Effector memory CD8-positive, alpha-beta T cell (primary cell): ENCODE measurements around the gene PDZD2.
"Not testable (repeated sequence)": the region's sequence is repeated elsewhere in the genome, so short reads cannot be mapped to it uniquely, and the experiment has no call there.

ENCODE experiments used
- ATAC-seq: fragments of 150-1000 bp; cut with Tn5 transposase; replicated peaks from 2 replicates; pipeline ENCODE4 v1.10.0; 2021; ENCODE audit warnings: mild to moderate bottlenecking, moderate library complexity
- DNase-seq, 3 experiments: peaks; one replicate each; pipeline ENCODE4 v3.0.0; 2021
- H3K27ac Mint-ChIP-seq, 2 donors: one replicate each; pipeline ENCODE4 v1.8.0; 2022; ENCODE audit warnings: mild to moderate bottlenecking in 2 of 2, mixed read lengths in 2 of 2, moderate library complexity in 2 of 2
- H3K27me3 Mint-ChIP-seq, 2 donors: one replicate each; pipeline ENCODE4 v1.8.0; 2022; ENCODE audit warnings: mixed read lengths in 2 of 2
- H3K36me3 Mint-ChIP-seq: one replicate; pipeline ENCODE4 v1.8.0; 2022; ENCODE audit warnings: mild to moderate bottlenecking, moderate library complexity, mixed read lengths; ENCODE audit not compliant: insufficient read depth
- H3K4me1 Mint-ChIP-seq, 2 donors: one replicate each; pipeline ENCODE4 v1.8.0; 2022; ENCODE audit warnings: low read depth in 2 of 2, mixed read lengths in 2 of 2
- H3K4me3 Mint-ChIP-seq, 2 donors: one replicate each; pipeline ENCODE4 v1.8.0; 2022; ENCODE audit warnings: mild to moderate bottlenecking in 2 of 2, mixed read lengths in 2 of 2, moderate library complexity in 2 of 2
- H3K9me3 Mint-ChIP-seq, 2 donors: one replicate each; pipeline ENCODE4 v1.8.0; 2022; ENCODE audit warnings: mixed read lengths in 2 of 2

The PDZD2 gene

GRCh38 chr5:32118922-32119321 lies 480.0 kb downstream of the PDZD2 start:
- not testable (repeated sequence) for DNase-seq, H3K4me3 Mint-ChIP-seq, ATAC-seq, H3K9me3 Mint-ChIP-seq, H3K27me3 Mint-ChIP-seq
- H3K27ac Mint-ChIP-seq: peak overlapping the region in 1 of 2 donors; percentile 26
- H3K4me1 Mint-ChIP-seq: peaks cover 14 to 38% of the 10 kb centered on the region in 2 donors
- peaks cover 46% of the 10 kb centered on the region for H3K36me3 Mint-ChIP-seq

- Mint-ChIP-seq H3K4me1 (peaks cover 16 to 52% of the 10 kb centered on the region in 2 donors), H3K4me3 (no peak overlapping the region), H3K36me3 (peaks cover 40% of the 10 kb centered on the region), H3K27me3 (no peaks in the 10 kb centered on the region), H3K27ac (peak overlapping the region; percentile 41 to 47), H3K9me3 (no peaks in the 10 kb centered on the region)
- DNase-seq (no peak), ATAC-seq (no peak)
Measured at GRCh38 chr5:32123058-32123805, 484.3 kb downstream of the PDZD2 start.

DNA sequence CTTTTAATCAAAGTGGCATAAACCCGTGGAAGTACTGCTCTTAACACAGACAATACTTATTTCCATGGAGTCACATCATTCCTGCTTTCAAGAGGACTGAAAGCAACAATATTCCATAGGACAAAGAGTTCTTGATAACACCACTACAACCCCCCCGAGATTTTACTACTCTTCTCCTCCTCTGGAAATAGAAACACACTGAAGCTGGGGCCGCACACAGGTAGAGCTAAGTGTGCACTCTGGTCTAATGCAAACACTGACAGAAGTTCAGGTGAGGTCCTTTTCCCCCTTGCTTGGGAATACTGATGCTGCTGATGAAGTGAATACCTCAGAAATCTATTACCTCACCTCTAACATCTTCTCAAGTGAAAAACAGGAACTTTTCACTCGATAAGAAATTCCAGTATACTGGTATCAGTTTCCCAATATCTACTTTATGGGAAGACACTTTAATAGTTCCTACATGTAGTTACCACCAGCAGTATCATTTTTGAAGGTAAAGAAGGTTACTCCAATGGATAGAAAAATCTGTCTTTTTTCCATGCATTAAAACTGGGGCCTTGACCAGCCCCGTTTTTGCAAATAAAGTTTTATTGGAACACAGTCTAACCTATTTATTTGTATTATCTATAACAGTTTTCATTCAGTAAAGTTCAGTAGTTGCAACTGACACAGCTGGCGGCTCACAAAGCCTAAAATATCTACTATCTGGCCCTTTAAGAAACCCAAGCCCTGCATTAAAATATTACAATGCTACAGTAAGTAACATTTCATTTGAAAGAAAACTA lies 485.2 kb downstream of the PDZD2 start:
- ATAC-seq: no peak
- DNase-seq: no peak
- H3K9me3 Mint-ChIP-seq: no peaks in the 10 kb centered on the region
- no peak overlapping the region for H3K4me3 Mint-ChIP-seq
- H3K4me1 Mint-ChIP-seq: peaks cover 19 to 60% of the 10 kb centered on the region in 2 donors
- H3K27ac Mint-ChIP-seq: peak overlapping the region; percentile 41 to 47
- no peaks in the 10 kb centered on the region for H3K27me3 Mint-ChIP-seq
- H3K36me3 Mint-ChIP-seq: peaks cover 42% of the 10 kb centered on the region

DNA sequence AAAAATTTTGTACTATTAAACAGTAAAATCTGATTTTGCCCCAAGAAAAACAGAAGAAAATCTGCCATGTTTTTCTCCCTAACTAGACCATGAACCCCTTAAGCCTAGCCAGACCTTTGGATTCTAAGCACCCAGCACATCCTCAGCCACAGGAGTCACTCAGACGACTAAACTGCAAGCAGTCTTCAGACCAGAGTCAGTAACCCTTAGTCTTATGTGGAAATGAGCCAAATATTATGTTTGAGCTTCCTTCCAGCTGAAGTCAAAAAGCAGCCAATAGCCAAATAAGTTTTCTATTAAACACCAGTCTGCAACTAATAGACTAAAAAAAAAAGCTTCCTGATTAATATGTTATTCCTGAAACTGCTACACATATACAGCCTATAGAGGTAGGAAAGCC lies 487.8 kb downstream of the PDZD2 start:
- ATAC-seq: no peak
- Mint-ChIP-seq H3K9me3 (no peaks in the 10 kb centered on the region), H3K27me3 (no peaks in the 10 kb centered on the region), H3K36me3 (peaks cover 37% of the 10 kb centered on the region), H3K4me1 (peaks cover 24 to 72% of the 10 kb centered on the region in 2 donors), H3K27ac (peak overlapping the region in 1 of 2 donors; percentile 83), H3K4me3 (no peak overlapping the region)
- no peak for DNase-seq

DNA sequence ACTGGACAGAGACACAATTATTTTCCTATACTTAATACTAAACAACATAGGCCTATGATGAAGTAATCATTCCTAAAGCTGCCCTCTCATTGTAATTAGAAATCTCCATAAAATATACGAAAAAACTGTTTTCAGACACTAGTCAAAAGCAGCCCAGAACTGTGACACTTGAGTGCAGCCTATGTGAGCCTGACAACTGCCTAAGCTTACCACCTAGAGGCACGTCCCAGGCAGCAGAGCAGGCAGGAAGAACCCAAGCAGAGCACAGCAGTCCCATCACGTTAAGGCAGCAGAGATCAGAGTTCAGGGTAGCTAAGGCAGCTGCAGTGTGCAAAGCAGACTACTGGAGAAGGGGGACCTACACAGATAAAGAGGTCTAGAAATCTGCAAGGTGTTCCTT lies 488.8 kb downstream of the PDZD2 start:
- H3K27me3 Mint-ChIP-seq: no peaks in the 10 kb centered on the region
- no peak for ATAC-seq

DNA sequence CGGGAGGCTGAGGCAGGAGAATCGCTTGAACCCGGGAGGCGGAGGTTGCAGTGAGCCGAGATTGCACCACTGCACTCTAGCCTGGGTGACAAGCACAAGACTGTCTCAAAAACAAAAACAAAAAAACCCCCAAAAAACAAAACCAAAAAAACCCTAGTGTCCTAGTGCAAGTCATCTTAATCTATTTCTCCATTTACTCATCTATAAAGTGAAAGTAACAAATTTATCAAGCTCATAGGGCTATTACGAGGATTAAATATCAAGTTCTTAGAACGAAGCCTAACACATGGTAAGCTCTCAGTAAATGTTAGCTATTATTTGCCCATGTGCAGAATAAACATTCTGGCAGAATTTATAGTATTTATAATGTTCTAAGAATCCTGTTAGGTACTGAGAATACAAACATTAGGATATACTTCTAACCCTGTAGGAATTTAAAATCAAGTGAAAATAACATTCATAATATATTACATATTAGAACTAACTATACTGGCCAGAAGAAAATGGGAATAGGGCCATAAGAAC lies 490.2 kb downstream of the PDZD2 start:
- no peaks in the 10 kb centered on the region for H3K27me3 Mint-ChIP-seq
- peaks cover 36% of the 10 kb centered on the region for H3K36me3 Mint-ChIP-seq
- peak overlapping the region; percentile 79 to 93 for H3K27ac Mint-ChIP-seq
- DNase-seq: no peak
- peak; percentile 42 for ATAC-seq
- H3K9me3 Mint-ChIP-seq: no peaks in the 10 kb centered on the region
- H3K4me3 Mint-ChIP-seq: peak overlapping the region; percentile 22 to 69
- peaks cover 28 to 58% of the 10 kb centered on the region in 2 donors for H3K4me1 Mint-ChIP-seq

More for the DNA sequence above, 488.8 kb downstream of the PDZD2 start:
- DNase-seq: no peak
- H3K27ac Mint-ChIP-seq: peak overlapping the region; percentile 79 to 93
- H3K4me1 Mint-ChIP-seq: peaks cover 24 to 68% of the 10 kb centered on the region in 2 donors
- H3K36me3 Mint-ChIP-seq: peaks cover 34% of the 10 kb centered on the region
- no peaks in the 10 kb centered on the region for H3K9me3 Mint-ChIP-seq
- H3K4me3 Mint-ChIP-seq: peak overlapping the region in 1 of 2 donors; percentile 23

GRCh38 chr5:32130865-32131264 lies 491.9 kb downstream of the PDZD2 start:
- no peaks in the 10 kb centered on the region for H3K27me3 Mint-ChIP-seq
- DNase-seq: no peak
- H3K4me1 Mint-ChIP-seq: peaks cover 33 to 49% of the 10 kb centered on the region in 2 donors
- H3K4me3 Mint-ChIP-seq: no peak overlapping the region
- H3K36me3 Mint-ChIP-seq: peaks cover 47% of the 10 kb centered on the region
- H3K27ac Mint-ChIP-seq: peak overlapping the region in 1 of 2 donors; percentile 93
- no peaks in the 10 kb centered on the region for H3K9me3 Mint-ChIP-seq
- ATAC-seq: no peak

GRCh38 chr5:32131604-32132003 lies 492.7 kb downstream of the PDZD2 start:
- H3K36me3 Mint-ChIP-seq: peaks cover 48% of the 10 kb centered on the region
- H3K9me3 Mint-ChIP-seq: no peaks in the 10 kb centered on the region
- peaks cover 33 to 42% of the 10 kb centered on the region in 2 donors for H3K4me1 Mint-ChIP-seq
- no peak for ATAC-seq
- no peaks in the 10 kb centered on the region for H3K27me3 Mint-ChIP-seq
- no peak overlapping the region for H3K27ac Mint-ChIP-seq
- no peak overlapping the region for H3K4me3 Mint-ChIP-seq
- DNase-seq: no peak

- H3K27ac Mint-ChIP-seq: peak overlapping the region in 1 of 2 donors; percentile 63
- peaks cover 48% of the 10 kb centered on the region for H3K36me3 Mint-ChIP-seq
- no peak overlapping the region for H3K4me3 Mint-ChIP-seq
Measured at GRCh38 chr5:32132757-32133156, 493.8 kb downstream of the PDZD2 start.

DNA sequence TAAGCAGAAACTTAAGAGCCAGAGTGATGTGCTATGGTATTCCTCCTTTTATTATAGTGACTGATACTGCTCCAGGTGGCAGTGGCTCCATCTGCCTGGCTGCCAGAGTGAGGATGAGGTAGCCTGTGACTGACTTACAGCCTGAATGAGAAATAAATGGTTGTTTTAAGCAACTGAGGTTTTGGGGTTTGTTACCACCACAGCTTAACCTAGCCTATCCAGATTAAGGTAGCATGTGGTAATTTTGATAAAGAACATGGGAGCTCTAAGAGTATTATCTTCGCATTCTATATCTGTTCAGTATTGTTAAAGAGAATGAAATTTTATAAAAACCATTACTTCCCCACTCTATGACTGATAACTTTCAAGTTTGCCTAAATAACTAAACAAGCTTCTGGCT lies 496.2 kb downstream of the PDZD2 start:
- Mint-ChIP-seq H3K27me3 (no peaks in the 10 kb centered on the region), H3K4me1 (peaks cover 28 to 31% of the 10 kb centered on the region in 2 donors), H3K4me3 (peak overlapping the region in 1 of 2 donors; percentile 53), H3K27ac (peak overlapping the region in 1 of 2 donors; percentile 87), H3K9me3 (no peaks in the 10 kb centered on the region), H3K36me3 (peaks cover 46% of the 10 kb centered on the region)
- no peak for DNase-seq
- ATAC-seq: no peak

More at GRCh38 chr5:32132757-32133156, 493.8 kb downstream of the PDZD2 start:
- ATAC-seq: no peak
- Mint-ChIP-seq H3K27me3 (no peaks in the 10 kb centered on the region), H3K9me3 (no peaks in the 10 kb centered on the region), H3K4me1 (peaks cover 31 to 36% of the 10 kb centered on the region in 2 donors)
- DNase-seq: no peak

- peaks cover 22 to 27% of the 10 kb centered on the region in 2 donors for H3K4me1 Mint-ChIP-seq
- ATAC-seq: no peak
- H3K27me3 Mint-ChIP-seq: no peaks in the 10 kb centered on the region
- H3K9me3 Mint-ChIP-seq: no peaks in the 10 kb centered on the region
- DNase-seq: no peak
- H3K4me3 Mint-ChIP-seq: no peak overlapping the region
- H3K27ac Mint-ChIP-seq: no peak overlapping the region
- peaks cover 51% of the 10 kb centered on the region for H3K36me3 Mint-ChIP-seq
Measured at GRCh38 chr5:32136342-32136741, 497.4 kb downstream of the PDZD2 start.

- Mint-ChIP-seq H3K27ac (peak overlapping the region; percentile 4 to 83), H3K4me3 (no peak overlapping the region)
- ATAC-seq: peak; percentile 41
Measured at GRCh38 chr5:32138839-32139493, 500.0 kb downstream of the PDZD2 start.

More at GRCh38 chr5:32138839-32139493, 500.0 kb downstream of the PDZD2 start:
- Mint-ChIP-seq H3K9me3 (no peaks in the 10 kb centered on the region), H3K27me3 (no peaks in the 10 kb centered on the region), H3K4me1 (peaks cover 17 to 23% of the 10 kb centered on the region in 2 donors), H3K36me3 (peaks cover 54% of the 10 kb centered on the region)
- DNase-seq: no peak
